ENCODE data around the gene ZNF382.
"Not testable (repeated sequence)": the region's sequence is repeated elsewhere in the genome, so short reads cannot be mapped to it uniquely, and the experiment has no call there.

Gene ZNF382

DNA sequence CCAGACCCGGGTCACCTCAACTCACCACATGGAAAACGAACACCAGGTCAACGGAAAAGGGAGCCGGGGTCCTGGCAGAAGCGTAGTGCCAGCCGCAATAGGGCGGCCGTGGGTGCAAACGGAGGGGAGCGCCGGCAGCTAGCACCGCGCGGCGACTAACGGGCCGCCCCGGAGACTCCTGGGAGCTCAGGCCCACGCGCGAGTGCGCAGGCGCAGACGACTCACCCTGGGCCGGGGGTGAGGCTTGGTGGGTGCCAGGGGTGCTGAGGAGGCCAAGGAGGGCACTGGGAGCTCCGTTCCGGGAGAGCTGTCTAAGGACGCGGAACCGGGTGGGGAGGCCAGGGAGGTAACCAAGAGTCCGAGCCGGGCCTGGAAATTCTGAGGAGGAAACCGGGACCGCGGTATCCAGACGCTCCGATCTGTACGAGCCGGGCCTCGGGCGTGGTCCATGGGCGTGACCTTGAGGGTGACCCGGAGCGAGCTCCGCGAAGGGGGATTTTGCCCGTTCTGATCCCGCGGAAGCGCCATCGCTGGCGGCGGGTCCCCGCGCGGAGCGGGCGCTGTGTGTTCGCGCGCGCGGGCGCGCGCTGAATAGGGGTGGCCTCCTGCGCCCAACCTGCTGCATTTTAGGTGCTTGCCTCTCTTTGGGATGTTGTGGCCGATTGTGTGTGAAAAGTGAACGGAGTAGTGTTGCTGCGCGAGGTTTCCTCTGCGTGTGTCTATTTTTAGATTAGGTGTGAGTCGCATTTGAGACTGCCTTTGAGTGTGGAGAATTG, at the start of gene ZNF382:
Gene ZNF382 (plus strand): TSS at position 213 of the 776 bp plus-strand sequence. CDS start 4,602 bp downstream, outside the sequence.
- DNase-seq (ENCODE audit: low spot score), result peak; percentile 61

DNA sequence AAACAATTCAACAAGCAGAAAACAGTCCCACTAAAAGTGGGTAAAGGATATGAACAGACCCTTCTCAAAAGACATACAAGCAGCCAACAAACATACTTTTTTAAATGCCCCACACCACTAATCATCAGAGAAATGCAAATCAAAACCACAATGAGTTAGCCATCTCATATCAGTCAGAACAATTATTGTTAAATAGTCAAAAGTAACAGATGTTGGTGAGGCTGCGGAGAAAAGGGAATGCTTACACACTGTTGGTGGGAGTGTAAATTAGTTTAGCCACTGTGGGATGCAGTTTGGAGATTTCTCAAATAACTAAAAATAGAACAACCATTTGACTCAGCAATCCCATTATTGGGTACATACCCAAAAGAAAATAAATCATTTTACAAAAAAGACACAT, 40.7 kb upstream of the ZNF382 start:
- DNase-seq (ENCODE audit: low spot score), result no peak

- DNase-seq (ENCODE audit: low spot score), result no peak
These were observed 32.5 kb upstream of the ZNF382 start for GRCh38 chr19:36572593-36573019.

DNA sequence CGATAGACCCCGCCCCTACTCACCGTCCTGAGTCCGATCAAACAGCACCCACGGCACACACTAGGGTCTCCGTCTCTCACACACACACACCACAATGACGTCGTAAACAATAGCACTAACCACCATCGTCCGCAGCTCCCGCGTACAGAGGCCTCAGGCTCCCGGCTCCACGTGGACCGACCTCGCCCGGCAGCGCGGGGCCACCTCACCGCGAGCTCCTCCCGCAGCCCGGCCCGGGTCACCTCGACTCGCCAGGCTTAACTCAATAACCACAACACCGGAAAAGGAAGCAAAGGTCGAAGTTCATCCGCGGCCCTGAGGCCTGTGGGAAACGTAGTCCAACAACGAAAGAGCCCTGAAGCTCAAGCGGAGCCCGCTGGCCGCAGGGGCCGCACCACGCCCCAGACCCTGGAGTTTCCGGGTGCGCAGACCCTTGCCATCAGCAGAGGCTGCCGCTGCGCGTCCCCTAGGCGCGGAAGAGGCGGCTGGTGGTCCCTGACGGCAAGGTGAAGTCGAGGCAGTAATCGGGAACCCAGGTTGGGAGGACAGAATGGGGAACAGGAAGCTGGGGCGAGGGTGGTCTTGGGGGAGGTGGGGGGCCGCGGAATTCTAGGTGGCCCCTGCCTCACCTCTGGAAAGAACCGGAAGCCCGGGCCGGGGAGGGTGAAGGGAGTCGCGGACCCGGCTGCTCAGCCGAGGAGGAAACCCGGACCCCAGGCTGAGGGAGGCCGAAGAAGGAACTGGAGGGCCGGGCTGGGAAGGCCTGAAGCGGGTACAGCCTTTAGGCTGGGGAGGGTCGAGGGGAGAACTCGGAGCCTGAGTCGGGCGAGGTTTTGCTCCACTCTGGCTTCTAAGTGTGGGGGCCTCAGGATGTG, 31.9 kb upstream of the ZNF382 start, which contains the start of gene ZNF529:
Gene ZNF529 (minus strand): TSS at position 273 of the 875 bp plus-strand sequence. CDS start 946 bp downstream, outside the sequence.
- DNase-seq (ENCODE audit: low spot score), result peak; percentile 78

DNA sequence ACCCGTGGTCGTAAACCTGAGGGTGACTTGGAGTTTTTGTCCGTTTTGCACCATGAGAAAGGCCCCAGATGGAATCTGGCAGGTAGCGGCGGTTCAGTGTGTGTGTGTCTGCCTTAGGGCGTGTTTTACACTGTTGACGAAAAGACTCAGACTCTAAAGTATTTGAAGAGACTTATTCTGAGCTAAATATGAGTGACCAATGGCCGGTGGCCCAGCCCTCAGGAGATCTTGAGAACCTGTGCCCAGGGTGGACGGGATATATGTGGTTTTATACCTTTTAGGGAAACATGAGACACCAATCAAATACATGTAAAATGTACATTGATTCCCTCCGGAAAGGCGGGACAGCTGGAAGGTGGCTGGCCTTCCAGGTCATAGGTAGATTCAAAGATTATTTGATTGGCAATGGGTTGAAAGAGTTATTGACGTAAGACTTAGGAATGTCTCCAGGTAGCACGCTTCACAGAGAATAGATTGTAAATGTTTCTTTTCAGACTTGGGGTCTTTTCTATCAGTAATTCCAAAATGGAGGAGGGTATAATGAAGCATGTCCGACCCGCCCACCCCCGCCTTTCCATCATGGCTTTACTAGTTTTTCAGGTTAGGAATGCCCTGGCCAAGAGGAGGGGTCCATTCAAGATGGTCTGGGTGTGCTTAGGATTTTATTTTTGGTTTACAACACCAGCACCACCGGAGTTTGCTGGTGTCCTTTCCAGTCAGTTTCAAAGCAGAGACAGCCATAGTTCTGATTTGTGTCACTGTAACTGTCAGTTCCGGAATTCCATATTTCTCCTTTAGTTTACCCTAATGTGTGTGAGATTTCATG, 31.0 kb upstream of the ZNF382 start:
- DNase-seq (ENCODE audit: low spot score), result peak; percentile 3

DNA sequence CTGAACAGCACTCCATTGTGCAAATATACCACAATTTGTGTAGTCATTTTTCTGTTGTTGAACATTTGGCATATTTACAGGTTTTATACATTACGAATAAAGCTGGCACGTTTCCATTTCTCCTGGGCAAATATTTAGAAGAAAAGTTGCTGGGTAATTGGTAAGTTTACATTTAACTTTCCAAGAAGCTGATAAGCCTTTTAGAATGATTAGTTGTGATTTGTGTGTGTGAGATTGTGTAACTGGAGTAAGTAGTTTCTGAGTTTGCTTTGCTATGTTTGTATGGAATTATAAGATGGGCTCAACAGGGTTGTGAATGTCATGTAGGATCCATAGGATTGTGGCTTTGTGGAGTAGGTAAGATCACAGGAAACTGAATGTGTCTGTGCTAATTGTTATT, 30.4 kb upstream of the ZNF382 start:
- DNase-seq (ENCODE audit: low spot score), result no peak

DNA sequence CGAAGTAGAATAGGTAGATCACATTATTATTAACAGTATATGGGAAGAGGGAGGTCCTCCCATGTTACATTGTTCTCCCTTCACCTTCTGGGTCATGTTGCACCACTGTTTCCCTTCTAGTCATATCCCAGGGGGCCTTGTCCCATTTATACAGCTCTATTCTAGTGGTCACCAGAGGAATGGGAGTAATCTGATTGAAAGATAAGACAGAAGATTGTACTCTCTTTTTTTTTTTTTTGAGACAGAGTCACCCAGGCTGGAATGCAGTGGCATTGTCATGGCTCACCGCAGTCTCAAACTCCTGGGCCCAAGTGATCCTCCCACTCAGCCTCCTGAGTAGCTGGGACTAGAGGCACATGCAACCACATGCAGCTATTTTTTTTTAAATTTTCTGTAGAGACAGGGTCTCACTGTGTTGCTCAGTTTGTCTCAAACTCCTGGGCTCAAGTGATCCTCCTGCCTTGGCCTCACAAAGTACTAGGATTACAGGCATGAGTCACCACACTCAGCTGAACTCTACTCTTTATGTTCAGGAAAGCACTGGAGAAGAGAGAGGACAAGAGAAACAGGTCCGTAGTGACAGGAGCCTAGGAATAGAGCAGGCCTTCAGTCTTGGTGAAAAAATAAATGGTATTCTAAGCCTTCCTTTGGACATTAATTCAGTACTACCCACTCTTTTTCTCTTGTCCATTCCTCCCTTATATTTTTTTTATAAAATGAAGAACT, 27.7 kb upstream of the ZNF382 start:
- no peak for DNase-seq (ENCODE audit: low spot score)

DNA sequence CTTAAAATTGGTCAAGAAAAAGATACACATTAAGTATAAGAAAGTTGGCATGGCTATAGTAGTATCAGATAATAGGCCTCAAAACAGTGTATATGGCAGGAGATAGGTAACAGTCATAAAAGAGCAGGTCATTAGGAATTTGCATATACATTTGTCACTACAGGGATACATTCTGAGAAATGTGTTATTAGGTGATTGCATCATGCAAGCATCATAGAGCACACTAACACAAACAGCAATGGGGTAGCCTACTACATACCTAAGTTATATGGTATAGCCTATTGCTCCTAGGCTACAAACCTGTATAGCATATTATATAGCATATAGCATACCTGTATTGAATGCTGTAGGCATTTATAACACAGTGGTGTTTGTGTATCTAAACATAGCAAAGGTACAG, 25.9 kb upstream of the ZNF382 start:
- DNase-seq (ENCODE audit: low spot score), result no peak

DNA sequence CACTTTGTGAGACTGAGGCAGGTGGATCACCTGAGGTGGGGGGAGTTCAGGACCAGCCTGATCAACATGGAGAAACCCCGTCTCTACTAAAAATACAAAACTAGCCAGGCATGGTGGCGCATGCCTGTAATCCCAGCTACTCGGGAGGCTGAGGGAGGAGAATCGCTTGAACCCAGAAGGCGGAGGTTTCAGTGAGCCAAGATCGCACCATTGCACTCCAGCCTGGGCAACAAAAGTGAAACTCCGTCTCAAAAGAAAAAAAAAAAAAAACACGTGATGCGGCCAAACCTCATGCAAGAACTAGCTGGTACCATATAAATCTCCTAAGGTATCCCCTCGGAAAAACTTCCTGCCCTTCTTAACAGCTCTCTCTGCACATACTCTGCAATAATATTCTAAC, 2.4 kb upstream of the ZNF382 start:
- not testable (repeated sequence) for DNase-seq (ENCODE audit: low spot score)

DNA sequence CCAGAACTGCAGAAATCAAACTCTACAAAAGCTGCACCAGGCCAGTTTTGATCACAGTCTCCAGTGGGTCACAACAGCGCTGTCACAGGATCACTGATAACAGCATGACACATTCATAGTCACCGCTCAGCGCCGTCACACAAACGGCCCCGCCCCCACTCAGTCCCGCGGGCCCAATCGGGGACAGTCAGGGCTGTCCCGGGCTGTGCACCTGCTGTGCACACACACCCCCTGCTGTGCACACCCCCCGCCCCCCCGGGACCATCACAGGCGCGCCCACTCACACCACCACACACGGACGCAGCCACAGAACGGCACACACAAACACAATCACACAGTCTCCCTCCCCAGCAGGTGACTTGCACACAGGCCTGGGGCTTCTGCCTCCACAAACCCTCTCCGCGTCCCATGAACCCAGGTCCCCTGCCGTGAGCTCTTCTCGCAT, 435 bp upstream of the ZNF382 start:
- DNase-seq (ENCODE audit: low spot score), result peak; percentile 75

DNA sequence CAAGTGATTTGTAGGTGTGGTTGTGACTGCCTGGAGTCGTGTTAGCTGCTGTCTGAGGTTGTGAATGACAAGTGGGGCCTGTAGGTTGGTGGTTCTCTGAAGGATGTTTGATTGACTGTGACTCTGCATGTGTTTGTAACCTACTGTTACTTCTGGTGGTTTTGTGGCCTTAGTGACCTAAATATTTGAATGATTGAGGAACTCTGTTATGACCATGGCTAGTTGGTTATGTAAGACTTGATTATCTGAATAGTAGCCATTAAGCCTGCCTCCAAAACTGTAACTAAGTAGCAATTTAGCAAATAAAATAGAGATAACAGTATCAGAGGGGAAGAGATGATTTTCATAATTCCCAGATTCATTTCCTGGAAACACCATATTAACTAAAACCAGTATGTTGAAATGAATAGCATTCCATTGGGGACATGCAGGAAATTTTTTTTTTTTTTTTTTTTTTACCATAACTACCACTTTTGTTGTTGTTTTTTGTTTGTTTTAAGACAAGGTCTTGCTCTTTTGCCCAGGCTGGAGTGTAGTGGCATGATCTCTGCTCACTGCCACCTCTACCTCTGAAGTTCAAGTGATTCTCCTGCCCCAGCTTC, 865 bp downstream of the ZNF382 start:
- DNase-seq (ENCODE audit: low spot score), result no peak

DNA sequence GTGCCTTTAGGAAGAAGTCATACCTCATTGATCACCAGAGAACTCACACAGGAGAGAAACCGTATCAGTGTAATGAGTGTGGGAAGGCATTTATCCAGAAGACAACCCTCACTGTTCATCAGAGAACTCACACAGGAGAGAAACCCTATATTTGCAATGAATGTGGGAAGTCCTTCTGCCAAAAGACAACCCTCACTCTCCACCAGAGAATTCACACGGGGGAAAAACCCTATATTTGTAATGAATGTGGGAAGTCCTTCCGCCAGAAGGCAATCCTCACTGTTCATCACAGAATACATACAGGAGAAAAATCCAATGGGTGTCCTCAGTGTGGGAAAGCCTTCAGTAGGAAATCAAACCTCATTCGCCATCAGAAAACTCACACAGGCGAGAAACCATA, 21.9 kb downstream of the ZNF382 start:
- no peak for DNase-seq (ENCODE audit: low spot score)

- no peak for DNase-seq (ENCODE audit: low spot score)
These were observed 30.2 kb downstream of the ZNF382 start for GRCh38 chr19:36635342-36635741.

DNA sequence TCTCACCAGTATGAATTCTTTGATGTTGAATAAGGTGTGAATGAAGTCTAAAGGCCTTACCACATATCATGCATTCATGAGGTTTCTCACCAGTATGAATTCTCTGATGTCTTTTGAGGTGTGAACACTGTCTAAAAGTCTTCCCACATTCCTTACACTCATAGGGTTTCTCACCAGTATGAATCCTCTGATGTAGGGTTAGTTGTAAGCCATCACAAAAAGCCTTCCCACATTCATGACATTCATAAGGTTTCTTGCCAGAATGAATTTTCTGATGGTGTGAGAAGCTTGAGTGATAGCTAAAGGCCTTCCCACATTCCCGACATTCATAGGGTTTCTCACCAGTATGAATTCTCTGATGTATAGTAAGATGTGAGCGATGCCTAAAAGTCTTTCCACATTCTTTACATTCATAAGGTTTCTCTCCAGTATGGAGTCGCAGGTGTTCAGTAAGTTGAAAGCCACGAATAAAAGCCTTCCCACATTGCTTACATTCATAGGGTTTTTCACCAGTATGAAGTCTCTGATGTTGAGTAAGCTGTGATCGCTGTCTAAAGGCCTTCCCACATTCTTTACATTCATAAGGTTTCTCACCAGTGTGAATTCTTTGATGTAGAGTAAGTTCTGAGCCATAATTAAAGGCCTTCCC, 33.9 kb downstream of the ZNF382 start:
- DNase-seq (ENCODE audit: low spot score), result no peak

GRCh38 chr19:36646746-36647145, 41.6 kb downstream of the ZNF382 start:
- no peak for DNase-seq (ENCODE audit: low spot score)

DNA sequence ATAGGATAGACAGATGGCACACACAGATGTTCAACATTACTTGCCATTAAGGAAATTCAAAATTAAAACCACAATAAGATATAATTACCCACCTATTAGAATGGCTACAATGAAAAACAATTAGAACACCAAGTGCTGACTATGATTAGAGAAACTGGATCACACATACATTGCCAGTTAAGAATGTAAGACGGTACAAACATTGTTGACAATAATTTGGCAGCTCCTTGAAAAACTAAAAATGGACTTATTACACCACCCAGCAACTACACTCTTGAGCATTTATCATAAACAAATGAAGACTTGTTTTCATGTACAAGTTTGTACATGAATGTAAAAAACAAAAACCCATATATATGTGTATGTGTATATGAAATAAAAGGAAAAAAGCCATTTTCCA, 47.8 kb downstream of the ZNF382 start:
- no peak for DNase-seq (ENCODE audit: low spot score)

DNA sequence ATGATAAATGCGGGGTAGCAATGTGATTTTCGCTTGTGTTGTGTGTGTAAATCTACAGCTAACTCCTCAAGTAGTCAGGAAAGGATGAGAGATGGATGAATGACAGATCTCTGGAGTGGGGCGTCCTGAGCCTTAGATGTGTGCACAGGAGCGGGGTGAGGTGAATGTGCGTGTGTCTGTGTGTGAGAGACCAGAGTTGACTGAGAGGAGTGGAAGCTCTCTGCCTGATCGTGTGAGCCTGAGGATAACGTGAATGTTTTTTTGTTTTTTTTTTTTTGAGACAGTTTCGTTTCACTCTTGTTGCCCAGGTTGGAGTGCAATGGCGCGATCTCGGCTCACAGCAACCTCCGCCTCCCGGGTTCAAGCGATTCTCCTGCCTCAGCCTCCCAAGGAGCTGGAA, 60.7 kb downstream of the ZNF382 start:
- DNase-seq (ENCODE audit: low spot score), result no peak

GRCh38 chr19:36668646-36669045, 63.5 kb downstream of the ZNF382 start:
- DNase-seq (ENCODE audit: low spot score), result no peak

- no peak for DNase-seq (ENCODE audit: low spot score)
These were observed 67.3 kb downstream of the ZNF382 start for GRCh38 chr19:36672368-36672767.

DNA sequence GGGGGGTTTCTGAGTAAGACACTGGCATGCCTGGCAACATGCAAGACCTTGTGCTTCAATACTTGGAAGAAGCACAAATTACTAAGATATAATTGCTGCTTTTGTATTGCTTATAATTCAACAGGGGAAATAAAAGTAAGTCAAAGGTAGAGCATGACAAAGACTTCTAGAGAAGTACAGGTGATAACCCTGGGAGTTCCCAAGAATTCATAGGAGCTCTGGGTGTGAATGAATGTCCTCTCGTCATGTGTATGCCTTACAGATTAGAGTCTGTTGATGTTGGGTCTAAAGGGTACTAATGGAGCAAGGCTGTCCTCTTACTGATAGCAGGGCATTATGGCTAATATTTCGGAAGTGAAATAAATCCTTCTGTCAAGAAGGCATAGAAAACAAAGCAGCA, 69.1 kb downstream of the ZNF382 start:
- DNase-seq (ENCODE audit: low spot score), result no peak
